HFFc6 (cell line): Measurements from ENCODE around the gene ONECUT2. TPM values are rescaled to one million over a fixed set of nuclear protein-coding genes. Genes with fewer than 3 reads are reported as not detected.

ENCODE experiments used
- DNase-seq: peaks from one replicate; pipeline ENCODE4 v3.0.0-alpha.2; 2018
- H3K27ac Mint-ChIP-seq: 2 replicates; pipeline ENCODE4 v1.8.0; 2020; ENCODE audit warnings: mild to moderate bottlenecking, mixed read lengths
- H3K27me3 Mint-ChIP-seq: 2 replicates; pipeline ENCODE4 v1.8.0; 2021; ENCODE audit warnings: mild to moderate bottlenecking, moderate library complexity, mixed read lengths; ENCODE audit not compliant: insufficient read depth
- H3K36me3 Mint-ChIP-seq: 2 replicates; pipeline ENCODE4 v1.8.0; 2021; ENCODE audit warnings: low read depth, mixed read lengths
- H3K4me1 Mint-ChIP-seq: 2 replicates; pipeline ENCODE4 v1.8.0; 2020; ENCODE audit warnings: low read depth, mixed read lengths
- H3K4me3 Mint-ChIP-seq: 2 replicates; pipeline ENCODE4 v1.8.0; 2020; ENCODE audit warnings: mild to moderate bottlenecking, moderate library complexity, mixed read lengths
- H3K9me3 Mint-ChIP-seq: 2 replicates; pipeline ENCODE4 v1.8.0; 2020; ENCODE audit warnings: mild to moderate bottlenecking, mixed read lengths
- CTCF ChIP-seq: fragments of 200-600 bp; sonication (generic); IDR thresholded peaks from 2 replicates; pipeline ENCODE4 v1.5.0; 2021; ENCODE audit warnings: antibody characterized with exemption, mild to moderate bottlenecking
- total RNA-seq, 6 experiments: library from RNA; stranded (reverse); fragmentation: NEBNext Ultra II Directional; extraction: Animal tissue kit (Norgen Biotek cat#: 25700); gene quantifications; 2 replicates in 1 of 6; 3 replicates in 5 of 6; pipeline ENCODE4 v1.2.3, GENCODE V29; 2021

Gene ONECUT2
- total RNA-seq, 6 experiments from 2014 or later: 0.10 to 0.40 (median 0.18) TPM

GRCh38 chr18:57538614-57539013, 103.4 kb downstream of the ONECUT2 start:
- no peaks in the 10 kb centered on the region for H3K36me3 Mint-ChIP-seq

GRCh38 chr18:57539702-57540101, 104.5 kb downstream of the ONECUT2 start:
- Mint-ChIP-seq H3K9me3 (no peaks in the 10 kb centered on the region), H3K27me3 (no peaks in the 10 kb centered on the region; the same call in 1 of the 2 replicates), H3K27ac (no peak overlapping the region)

More at GRCh38 chr18:57538614-57539013, 103.4 kb downstream of the ONECUT2 start:
- Mint-ChIP-seq H3K4me1 (peaks cover 47% of the 10 kb centered on the region), H3K27me3 (no peaks in the 10 kb centered on the region; the same call in 1 of the 2 replicates), H3K27ac (no peak overlapping the region), H3K9me3 (no peaks in the 10 kb centered on the region), H3K4me3 (no peak overlapping the region)
- DNase-seq: no peak
- TF ChIP-seq CTCF: no peak

More at GRCh38 chr18:57539702-57540101, 104.5 kb downstream of the ONECUT2 start:
- no peaks in the 10 kb centered on the region for H3K36me3 Mint-ChIP-seq
- peaks cover 43% of the 10 kb centered on the region for H3K4me1 Mint-ChIP-seq
- no peak for TF ChIP-seq CTCF
- no peak for DNase-seq
- no peak overlapping the region for H3K4me3 Mint-ChIP-seq

Other genes with a start within 250 kb of the ONECUT2 start
- gene ST8SIA3, start 82.8 kb upstream of the ONECUT2 start, total RNA-seq: not detected
- gene FECH, start 151.3 kb downstream of the ONECUT2 start, total RNA-seq: 10 to 100 TPM; 28.7 to 38.3 (median 33.9) TPM
- 100 to 1,000 TPM; 102 to 134 (median 111) TPM for gene NARS1, start 186.5 kb downstream of the ONECUT2 start, total RNA-seq